HG02981 (cell line): ENCODE measurements around the gene USP40.

Source experiments
- ATAC-seq: cut with Tn5 transposase; IDR thresholded peaks from one replicate; pipeline ENCODE4 v1.9.1; 2021; ENCODE audit warnings: mild to moderate bottlenecking, moderate library complexity; ENCODE audit not compliant: unreplicated experiment

The USP40 gene

DNA sequence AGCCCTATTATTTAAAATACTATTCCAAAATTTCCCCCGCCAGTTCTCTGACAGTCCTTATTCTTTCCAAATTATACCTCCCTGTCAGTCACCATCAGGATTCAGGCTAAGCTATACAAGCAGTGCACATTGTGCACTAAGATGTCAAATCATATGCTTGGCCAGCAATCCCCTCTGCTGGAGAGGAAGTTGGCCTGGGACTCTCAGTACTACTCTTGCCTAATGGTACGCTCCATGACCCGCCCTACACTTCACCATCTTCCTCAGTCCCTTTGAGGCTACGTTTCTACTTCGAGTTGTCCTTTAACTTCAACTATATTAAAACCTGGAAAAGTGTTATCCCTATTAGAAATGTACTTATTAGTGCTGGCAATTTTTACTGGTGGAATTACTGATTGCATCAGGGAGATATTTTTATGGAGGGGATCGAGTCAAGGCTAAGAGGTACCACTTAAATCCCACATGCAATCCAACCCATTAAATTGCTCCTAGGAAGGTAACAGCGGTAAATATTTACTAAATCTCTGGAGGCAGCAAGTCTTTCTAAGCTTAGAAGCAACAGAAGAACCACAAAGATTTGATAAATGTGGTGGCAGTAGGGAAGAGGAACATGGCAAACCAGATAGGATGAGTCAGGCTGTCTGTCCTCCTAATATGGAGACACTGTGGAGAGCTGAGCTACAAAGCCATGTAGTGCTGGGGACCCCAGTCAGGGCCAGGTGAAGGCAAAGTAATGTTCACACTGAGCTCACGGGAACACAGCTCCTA lies 2.7 kb downstream of the USP40 start:
- no peak for ATAC-seq

DNA sequence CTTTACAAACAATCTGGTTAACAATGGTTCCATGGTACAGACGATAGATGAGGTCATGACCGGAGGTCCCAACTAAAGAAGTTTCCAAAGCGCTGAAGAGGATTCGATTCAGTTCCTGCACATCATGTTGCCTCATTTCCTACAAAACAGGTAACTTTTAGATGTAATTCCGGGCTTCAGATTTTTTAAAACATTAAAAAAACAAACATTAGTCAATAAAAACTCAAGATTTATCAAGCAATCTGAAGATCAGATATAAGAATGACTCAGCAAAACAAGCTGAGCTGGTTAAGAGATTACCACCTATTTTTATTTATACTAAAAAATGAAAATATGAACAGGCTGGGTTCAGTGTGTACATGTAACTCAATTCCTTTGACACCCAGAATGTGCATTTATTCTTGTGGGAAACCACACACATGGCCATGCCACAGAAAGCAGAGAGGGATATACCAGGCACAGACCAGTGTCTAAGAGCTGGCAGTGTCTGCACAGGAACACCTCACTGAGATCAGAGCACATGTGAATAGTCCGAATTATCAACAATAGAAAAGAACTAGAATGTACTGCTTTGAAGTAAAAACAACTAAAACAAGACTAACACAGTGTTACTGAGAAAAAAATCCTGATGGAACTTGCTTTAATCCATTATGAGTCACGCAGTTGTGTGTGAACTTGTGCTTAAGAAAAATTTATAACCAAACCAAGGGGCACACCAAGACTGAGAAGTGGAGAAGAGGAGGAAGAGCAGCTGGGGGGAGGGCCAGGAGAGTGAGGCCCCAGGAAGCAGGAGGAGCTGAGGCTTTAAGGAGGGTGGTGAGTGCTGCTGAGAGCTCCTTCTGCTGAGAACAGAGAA lies 9.5 kb downstream of the USP40 start:
- no peak for ATAC-seq

DNA sequence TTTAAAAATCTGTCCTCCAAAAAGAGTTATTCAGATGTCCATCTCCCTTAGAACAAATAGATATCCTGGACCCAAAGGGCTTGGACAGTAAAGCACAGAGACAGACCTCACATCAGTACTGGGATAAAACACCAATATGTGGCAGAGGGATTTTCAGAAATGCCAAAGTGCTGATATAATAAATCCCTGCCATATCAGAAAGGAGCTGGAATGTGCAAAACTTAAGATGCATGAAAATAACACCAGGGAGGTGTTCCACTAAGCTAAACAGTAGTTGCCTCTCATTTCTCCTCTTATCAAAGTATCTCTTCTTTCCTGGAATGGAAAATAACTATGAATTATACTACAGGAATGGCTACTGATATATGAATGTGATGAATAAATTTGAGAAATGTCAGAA lies 13.2 kb downstream of the USP40 start:
- no peak for ATAC-seq

DNA sequence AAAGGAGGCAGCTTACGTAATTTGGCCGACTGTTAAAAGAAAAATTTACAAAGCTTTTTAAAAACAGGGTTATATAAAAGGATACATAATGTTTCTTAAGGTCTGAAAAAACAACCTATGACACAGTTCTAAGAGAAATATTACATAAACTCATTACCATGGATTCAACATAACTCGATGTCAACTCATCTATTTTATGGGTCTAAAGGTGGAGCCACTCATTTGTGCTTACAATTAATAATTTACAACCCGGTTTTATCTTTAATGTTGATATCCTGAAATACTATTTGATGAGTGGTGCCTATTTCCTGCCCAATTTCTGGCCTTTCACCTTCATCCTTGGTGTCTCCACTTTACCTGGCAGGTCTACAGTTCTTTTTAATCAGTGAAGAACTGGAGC lies 15.1 kb downstream of the USP40 start:
- ATAC-seq: no peak

DNA sequence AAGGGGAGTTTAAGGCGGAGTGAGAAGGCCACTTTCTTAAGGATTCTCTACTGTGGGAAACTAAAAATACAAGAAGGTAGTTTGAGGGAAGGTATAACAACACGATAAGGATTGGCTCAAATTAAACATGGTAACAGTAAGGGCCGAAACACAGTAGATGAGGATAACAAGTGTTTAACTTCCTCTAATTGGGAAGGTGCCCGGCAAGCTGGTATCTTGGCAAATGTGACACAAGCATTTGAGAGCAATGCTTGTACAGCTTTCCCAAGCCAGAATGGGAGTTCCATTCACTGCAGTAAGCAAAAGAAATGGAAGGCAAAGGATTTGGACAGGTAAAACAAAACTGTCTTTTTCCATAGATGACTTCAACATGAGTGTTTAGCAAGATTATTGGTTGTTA lies 19.8 kb downstream of the USP40 start:
- ATAC-seq: no peak

DNA sequence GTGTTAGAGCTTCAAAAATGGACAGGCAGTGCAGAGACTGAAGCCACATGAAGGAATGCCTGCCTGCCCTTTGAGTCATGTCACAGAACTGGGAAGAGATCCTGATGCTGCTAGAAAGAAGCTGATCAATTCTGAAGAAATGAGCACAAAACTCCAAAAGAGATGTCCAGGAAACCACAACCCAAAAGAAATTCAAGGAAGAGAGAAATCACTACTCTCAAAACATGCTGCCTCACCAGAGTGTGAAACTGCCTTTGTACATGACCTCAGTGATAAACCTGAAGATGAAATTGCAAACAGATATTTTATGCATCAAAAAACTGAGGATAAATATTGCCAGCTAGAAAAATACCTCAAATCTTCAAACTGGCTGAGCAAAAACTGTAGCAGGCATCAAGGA lies 20.5 kb downstream of the USP40 start:
- no peak for ATAC-seq

DNA sequence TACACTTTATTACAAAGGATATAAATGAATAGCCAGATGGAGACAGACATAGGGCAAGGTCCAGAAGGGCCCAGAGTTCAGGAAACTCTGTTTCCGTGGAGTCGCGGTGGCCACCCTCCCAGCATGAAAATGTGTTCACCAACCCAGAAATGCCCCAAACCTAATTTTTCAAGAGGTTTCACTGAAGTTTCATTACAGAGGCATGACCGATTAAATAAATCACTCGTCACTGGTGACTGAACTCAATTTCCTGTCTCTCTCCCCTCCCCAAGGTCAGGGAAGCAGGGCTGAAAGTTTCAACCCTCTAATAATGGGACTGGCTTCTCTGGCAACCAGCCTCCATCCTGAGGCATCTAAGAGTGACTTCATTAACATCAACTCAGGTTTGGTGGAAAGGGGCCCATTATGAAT lies 22.4 kb downstream of the USP40 start:
- ATAC-seq: no peak

DNA sequence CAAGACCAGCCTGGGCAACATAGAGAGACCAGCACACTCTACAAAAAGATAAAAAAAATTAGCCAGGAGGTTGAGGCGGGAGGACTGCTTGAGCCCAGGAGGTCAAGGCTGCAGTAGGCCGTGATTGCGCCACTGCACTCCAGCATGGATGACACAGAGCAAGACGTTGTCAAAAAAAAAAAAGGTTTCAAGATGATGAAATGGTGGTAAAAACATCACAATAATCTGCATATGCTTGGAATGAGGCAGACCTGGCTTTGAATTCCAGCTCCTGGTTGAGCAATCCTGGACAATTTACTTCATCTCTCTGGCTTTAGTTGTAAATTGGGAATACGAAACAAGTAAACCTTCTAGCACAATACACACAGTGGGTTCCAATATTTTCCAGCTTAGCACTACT lies 24.1 kb downstream of the USP40 start:
- ATAC-seq: no peak

DNA sequence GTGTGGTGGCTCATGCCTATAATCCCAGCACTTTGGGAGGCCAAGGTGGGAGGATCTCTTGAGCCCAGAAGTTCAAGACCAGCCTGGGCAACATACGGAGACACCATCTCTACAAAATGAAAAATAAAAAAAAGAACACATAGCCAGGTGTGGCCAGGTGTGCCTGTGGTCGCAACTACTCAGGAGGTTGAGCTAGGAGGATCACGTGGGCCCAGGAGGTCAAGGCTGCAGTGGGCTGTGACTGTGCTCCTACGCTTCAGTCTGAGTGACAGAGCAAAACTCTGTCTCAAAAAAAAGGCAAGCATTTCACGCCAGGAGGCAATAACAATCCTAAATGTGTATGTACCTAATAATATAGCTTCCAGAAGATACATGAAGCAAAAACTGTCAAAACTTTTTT lies 27.8 kb downstream of the USP40 start:
- no peak for ATAC-seq

DNA sequence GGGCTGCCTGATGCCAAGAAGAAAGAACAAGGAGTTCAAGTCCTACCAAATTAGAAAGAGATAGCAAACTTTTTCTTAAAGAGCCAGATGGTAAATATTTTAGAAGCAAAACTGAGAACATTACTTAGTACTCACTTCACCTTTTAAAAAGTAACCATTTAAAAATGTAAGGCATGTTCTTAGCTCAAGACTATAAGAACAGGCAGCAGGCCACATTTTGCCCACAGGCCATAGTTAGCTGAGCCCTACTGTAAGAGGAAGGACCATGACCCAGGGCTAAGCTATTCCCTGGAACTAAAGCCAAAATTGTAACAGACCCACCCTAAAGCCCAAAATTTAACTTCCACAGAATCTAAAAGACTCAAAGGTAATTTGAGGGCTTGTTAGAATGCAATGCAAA lies 31.3 kb downstream of the USP40 start:
- ATAC-seq: no peak

DNA sequence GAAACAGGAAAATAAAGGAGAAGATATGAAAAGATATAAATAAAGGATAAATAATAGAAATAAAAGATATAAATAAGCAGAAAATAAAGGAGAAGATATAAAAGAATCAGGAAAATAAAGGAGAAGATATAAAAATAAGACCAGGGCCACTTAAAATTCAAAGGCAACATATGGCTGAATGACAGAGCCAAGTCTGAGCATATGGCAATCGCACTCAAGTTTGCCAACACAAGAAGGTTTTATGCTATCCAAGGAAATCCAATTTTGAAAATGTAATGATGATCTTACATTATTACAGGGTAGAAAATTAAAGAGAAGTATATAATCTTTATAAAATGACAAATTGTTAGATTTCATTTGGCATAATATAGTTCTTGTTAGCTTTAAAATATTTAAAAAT lies 33.6 kb downstream of the USP40 start:
- ATAC-seq: no peak

DNA sequence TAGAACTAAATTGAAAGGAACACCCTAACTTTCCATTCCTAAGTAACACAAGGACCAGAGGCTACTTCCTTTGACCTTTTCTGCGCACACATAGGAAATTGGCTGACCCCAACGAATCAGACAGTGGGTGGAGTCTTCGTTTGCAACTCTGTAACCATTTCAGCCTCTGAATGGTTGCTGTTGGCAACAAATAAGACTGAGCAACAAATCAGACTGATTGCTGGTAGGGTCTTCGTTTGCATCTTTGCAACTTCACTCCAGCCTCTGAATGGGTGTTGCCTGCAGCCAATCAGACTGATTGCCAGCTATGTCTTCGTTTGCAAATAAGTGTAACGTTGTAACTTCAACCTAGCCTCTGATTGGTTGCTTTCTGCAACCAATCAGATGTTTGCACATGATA lies 34.6 kb downstream of the USP40 start:
- ATAC-seq: no peak

DNA sequence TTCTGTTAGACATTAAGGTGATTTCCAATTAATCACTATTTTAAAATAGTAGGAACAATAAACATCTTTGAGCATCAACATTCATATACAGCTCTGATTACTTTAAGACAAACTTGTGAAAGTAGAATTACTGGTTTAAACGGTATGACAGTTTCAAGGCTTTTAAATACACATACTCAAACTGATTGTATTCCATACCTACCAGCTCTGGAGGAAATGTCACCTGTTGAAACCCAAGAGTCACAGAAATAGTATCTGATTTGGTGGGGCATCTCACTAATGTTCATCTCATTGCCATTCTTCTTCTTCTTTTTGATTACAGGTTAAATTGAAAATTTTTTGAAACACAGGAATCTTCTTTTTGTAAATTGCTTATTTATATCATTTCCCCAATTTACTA lies 36.2 kb downstream of the USP40 start:
- ATAC-seq: no peak

DNA sequence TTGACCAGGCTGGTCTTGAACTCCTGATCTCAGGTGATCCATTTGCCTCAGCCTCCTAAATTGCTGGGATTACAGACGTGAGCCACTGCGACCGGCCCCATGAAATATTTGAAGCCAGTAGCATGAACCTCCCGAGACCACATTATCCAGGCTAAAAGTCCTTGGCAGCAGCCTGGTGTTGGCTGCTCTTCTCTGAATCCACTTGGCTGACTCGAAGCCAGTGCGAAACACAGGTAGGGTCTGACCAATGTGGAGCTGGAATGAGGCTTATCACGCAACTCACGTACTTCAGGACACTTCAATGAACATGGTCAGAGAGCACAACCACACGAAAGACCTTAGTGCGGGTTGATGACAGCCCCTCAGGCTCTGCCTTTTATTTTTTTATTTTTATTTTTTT lies 38.4 kb downstream of the USP40 start:
- ATAC-seq: no peak

DNA sequence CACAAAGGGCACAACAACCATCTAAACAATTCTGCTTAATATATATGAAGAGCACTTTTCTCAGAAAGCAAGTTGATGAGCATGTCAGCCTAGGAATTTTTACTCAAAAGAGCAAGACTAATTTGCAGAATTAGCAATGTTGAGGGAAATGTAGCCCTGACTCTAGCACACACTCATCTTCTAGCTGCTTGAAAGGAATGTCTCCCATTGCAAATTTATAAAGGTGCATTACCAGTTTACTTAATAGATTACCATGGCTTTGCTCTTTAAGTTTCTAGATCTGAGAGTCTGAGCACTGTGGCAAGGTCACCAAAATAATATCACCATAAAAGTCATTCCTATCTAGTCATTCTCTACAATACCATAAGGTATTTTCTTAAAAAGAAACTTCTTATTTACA lies 40.8 kb downstream of the USP40 start:
- ATAC-seq: no peak

DNA sequence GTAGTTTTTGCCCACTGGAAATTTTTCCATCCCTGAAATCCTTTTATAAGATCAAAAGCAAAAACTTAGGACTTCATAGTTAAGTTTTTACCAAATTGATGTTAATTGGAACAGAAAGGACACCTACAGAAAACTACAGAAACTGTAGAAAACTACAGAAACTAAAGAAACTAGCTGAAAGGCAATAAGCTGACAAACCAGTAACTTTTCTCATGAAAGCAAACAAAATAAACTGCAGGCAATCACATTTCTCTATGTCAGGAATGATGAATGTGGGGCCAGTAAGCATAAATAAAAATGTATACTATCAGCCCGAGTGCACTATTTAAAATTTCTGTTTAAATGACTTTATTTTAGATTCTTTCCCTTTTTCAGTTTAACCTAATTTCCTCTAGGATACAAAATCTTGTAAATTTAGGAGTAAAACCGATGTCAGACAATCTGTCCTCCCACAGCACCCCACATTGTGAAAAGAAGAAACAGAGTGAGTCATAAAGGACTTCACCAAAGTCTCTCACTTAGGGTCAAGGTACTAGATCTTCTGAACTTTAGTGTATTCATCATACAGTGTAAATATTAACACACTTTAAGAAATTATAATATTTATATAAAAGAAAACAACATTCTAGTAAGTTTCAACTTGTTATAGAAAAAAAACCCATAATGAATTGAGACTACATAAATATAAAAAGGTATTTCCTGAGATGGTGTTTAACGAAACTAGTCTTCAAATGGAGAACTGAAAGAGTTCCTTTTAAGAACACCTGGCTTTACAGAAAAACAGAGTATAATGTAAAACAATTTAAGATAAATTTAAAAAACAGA lies 46.6 kb downstream of the USP40 start:
- peak; percentile 94 for ATAC-seq

DNA sequence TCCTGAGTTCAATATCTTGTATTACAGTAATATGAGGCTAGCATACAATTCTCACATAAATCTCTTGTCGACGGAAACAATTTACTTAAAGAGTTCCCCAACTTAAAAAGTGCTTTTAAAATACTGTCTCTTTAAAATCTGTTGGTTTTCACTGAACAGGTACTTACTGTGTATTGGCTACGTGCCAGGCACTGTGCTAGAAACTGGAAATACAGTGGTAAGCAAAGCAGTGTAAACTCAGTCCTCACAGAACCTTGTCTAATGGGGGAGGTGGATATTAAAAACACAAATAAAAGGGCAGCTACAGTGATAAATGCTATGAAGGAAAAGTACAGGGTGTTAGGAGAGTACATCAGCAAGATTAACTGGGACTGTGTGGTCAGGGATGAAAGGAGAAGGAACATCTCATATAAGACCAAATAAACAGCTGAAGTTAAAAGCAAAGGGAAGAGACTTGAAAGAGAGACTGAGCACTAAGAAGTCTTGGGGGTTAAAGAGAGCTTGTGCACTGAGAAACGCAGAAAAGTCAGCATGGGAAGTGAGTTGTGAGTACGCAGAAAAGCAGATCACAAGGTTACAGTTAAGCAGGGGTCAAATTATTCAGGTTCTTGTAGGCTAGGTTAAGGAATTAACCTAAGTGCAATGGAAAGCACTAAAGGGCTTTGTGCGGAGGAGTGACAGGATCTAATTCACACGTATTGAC lies 52.5 kb downstream of the USP40 start:
- ATAC-seq: no peak

DNA sequence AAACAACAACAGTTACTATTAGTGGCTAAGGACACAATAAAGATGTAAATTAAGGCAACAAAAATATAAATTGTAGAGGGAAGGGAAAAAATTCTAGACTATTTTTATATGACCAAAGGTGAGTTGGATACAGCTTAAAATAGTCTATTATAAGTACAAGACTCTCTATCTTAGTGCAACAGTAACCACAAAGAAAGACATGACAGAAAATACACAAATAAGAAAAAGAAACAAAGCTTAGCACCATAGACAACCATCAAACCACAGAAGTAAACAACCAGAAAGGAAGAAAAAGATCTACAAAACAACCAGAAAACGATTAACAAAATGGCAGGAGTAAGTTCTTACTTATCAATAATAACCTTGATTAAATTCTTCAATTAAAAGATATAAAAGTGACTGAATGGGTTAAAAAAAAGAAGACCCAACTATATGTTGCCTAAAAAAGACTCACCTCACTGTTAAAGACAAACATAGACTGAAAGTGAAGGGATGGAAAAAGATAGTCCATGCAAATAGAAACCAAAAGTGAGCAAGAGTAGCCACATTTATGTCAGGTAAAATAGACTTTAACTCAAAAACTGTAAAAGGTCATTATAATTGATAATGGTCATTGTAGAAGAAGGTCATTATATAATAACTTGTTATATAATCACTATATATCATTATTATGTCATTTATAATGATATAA lies 62.5 kb downstream of the USP40 start:
- ATAC-seq: no peak

DNA sequence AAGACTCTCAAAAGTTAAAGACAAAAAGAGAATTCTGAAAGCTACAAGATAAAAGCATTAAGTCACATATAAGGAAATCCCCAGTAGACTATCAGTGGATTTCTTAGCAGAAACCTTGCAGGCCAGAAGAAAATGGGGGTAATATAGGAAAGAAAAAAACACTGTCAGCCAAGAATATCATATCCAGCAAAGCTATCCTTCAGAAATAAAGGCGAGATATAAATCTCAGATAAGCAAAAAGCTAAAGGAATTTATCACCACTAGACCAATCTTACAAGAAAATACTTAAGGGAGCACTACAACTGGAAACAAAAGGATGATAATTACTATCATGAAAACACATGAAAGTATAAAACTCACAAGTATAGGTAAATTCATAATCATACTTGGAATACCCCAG lies 63.1 kb downstream of the USP40 start:
- ATAC-seq: no peak
